T-helper 1 cell treated with Interleukin-12 subunit alpha and Interleukin-12 subunit beta and Interleukin-4 antibody, amounts not matched to agents 30 ng/mL and 1 ng/mL, for 36 hours (primary cell): ENCODE data around the gene HOXD9. TPM values are rescaled to one million over a fixed set of nuclear protein-coding genes. Genes with fewer than 3 reads are reported as not detected.

ENCODE experiments used
- intact Hi-C: fragments of 100-400 bp; cut with micrococcal nuclease; formaldehyde crosslinking; loops from one replicate; pipeline ENCODE4 v1.15.1; 2024
- total RNA-seq: library from RNA; stranded (reverse); gene quantifications from 2 replicates; pipeline ENCODE4 v1.2.3, GENCODE V29; 2022

HOXD9 gene
- total RNA-seq, 1 donor from 2014 or later: not detected

GRCh38 chr2:176122052-176122682 is 352 bp upstream of the HOXD9 start:
- intact Hi-C loops: no loop called here

- intact Hi-C loops: no loop called here
Measured at GRCh38 chr2:176123411-176124109, 1.0 kb downstream of the HOXD9 start.

- intact Hi-C loops: no loop called here
Measured at GRCh38 chr2:176124110-176124946, 1.8 kb downstream of the HOXD9 start.

- intact Hi-C loops: loop anchor here (5.0 kb wide), 1 partner anchor 1597 kb away; no protein-coding TSS in a partner anchor
Measured at GRCh38 chr2:176124947-176125771, 2.6 kb downstream of the HOXD9 start.

- intact Hi-C loops: loop anchor here (5.0 kb wide), 1 partner anchor 1597 kb away; no protein-coding TSS in a partner anchor
Measured at GRCh38 chr2:176125772-176126054, 3.2 kb downstream of the HOXD9 start.

- intact Hi-C loops: loop anchor here (1.0 to 5.0 kb wide), 6 partner anchors 328 to 1595 kb away; no protein-coding TSS in a partner anchor
Measured at GRCh38 chr2:176126929-176127773, 4.6 kb downstream of the HOXD9 start.

- intact Hi-C loops: loop anchor here (1.0 to 5.0 kb wide), 7 partner anchors 328 to 1595 kb away; no protein-coding TSS in a partner anchor
Measured at GRCh38 chr2:176127774-176128072, 5.2 kb downstream of the HOXD9 start.

GRCh38 chr2:176128172-176128981 is 5.9 kb downstream of the HOXD9 start:
- intact Hi-C loops: loop anchor here (1.0 to 5.0 kb wide), 2 partner anchors 426 to 1594 kb away; no protein-coding TSS in a partner anchor

- intact Hi-C loops: loop anchor here (1.0 to 5.0 kb wide), 2 partner anchors 425 to 1593 kb away; no protein-coding TSS in a partner anchor
Measured at GRCh38 chr2:176128982-176129796, 6.7 kb downstream of the HOXD9 start, which contains the start of gene HOXD8. Gene HOXD8 (plus strand): TSS chr2:176129705. CDS start chr2:176130367, 662 bp downstream.

GRCh38 chr2:176129813-176130146 is 7.3 kb downstream of the HOXD9 start:
- intact Hi-C loops: loop anchor here (5.0 kb wide), 2 partner anchors 32 to 1593 kb away; partner anchors contain the start of gene HOXD12

- intact Hi-C loops: loop anchor here (5.0 kb wide), 1 partner anchor 33 kb away; the partner anchor contains the start of gene HOXD12
Measured at GRCh38 chr2:176130147-176130956, 7.8 kb downstream of the HOXD9 start.

GRCh38 chr2:176130957-176131847 is 8.7 kb downstream of the HOXD9 start:
- intact Hi-C loops: loop anchor here (1.0 to 5.0 kb wide), 2 partner anchors 34 to 47 kb away; partner anchors contain the start of gene HOXD12

GRCh38 chr2:176131848-176132158 is 9.3 kb downstream of the HOXD9 start:
- intact Hi-C loops: loop anchor here (1.0 to 5.0 kb wide), 7 partner anchors 8 to 53 kb away; partner anchors contain the start of gene HOXD12

GRCh38 chr2:176132205-176133171 is 10.0 kb downstream of the HOXD9 start:
- intact Hi-C loops: loop anchor here (1.0 to 5.0 kb wide), 6 partner anchors 8 to 54 kb away; partner anchors contain the start of gene HOXD12

- intact Hi-C loops: loop anchor here (2.0 to 5.0 kb wide), 4 partner anchors 21 to 55 kb away; partner anchors contain the start of gene HOXD12
Measured at GRCh38 chr2:176133389-176133788, 10.9 kb downstream of the HOXD9 start.
